Measurements from ENCODE around the gene SLC26A3.

SLC26A3 gene

GRCh38 chr7:107743567-107744344 is 59.3 kb downstream of the SLC26A3 start, which contains the start of gene CBLL1:
CBLL1 (plus strand) TSS chr7:107744142; CDS start chr7:107744164, 22 bp downstream.
- DNase-seq = peak; percentile 96 to 97

- DNase-seq = no peak
Observed at GRCh38 chr7:107742678-107743566, 60.1 kb downstream of the SLC26A3 start.

GRCh38 chr7:107728276-107728675 is 74.7 kb downstream of the SLC26A3 start:
- no peak for DNase-seq

GRCh38 chr7:107726356-107727130 is 76.5 kb downstream of the SLC26A3 start:
- DNase-seq = no peak

GRCh38 chr7:107725138-107725740 is 77.8 kb downstream of the SLC26A3 start:
- DNase-seq = peak; percentile 22 to 55

- no peak for DNase-seq
Observed at GRCh38 chr7:107723255-107723654, 79.8 kb downstream of the SLC26A3 start.

GRCh38 chr7:107721286-107721685 is 81.7 kb downstream of the SLC26A3 start:
- DNase-seq = no peak

GRCh38 chr7:107718456-107719193 is 84.4 kb downstream of the SLC26A3 start:
- DNase-seq = no peak

GRCh38 chr7:107715531-107715930 is 87.5 kb downstream of the SLC26A3 start:
- no peak for DNase-seq
